ENCODE data around the gene SMIM27.
"Not testable (repeated sequence)": the region's sequence is repeated elsewhere in the genome, so short reads cannot be mapped to it uniquely, and the experiment has no call there.

Gene SMIM27, protein sequence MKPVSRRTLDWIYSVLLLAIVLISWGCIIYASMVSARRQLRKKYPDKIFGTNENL

DNA sequence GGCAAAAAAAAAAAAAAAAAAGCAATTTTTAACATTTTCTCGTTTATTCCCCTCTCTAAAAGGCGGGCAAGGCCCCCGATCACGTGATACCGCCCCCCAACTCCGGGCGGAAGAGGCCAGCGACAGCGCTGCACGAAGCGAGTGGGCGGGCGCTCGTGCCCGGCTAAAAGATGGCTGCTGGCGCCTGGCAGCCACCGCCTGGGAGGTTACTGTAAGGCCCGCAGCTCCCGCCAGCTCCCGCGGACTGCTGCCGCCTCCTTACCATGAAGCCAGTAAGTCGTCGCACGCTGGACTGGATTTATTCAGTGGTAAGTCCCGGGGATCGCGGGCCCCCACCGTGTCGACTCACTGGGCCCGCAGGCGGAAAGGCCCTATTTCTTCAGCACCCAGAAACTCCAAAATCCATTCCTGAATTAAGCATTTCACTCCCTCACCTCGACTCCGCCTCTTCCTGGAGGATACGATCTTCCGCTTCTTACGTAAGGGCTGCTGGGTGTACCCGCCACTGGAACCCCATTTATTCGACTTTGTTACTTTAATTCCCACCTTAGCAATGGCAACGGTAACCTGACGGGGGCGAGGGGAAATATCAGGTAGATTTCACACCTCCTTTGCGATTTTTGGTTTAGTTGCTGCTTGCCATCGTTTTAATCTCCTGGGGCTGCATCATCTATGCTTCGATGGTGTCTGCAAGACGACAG lies at the start of gene SMIM27, which contains the start of gene TOPORS:
Gene SMIM27, plus strand, starts transcription at position 156 of the 701 bp plus-strand sequence. Its CDS starts 108 bp downstream, at position 264.
Gene TOPORS, minus strand, starts transcription at position 415 of the 701 bp plus-strand sequence. Its CDS starts 150 bp downstream, at position 265.
- DNase-seq (ENCODE audit: low read depth) = no peak

DNA sequence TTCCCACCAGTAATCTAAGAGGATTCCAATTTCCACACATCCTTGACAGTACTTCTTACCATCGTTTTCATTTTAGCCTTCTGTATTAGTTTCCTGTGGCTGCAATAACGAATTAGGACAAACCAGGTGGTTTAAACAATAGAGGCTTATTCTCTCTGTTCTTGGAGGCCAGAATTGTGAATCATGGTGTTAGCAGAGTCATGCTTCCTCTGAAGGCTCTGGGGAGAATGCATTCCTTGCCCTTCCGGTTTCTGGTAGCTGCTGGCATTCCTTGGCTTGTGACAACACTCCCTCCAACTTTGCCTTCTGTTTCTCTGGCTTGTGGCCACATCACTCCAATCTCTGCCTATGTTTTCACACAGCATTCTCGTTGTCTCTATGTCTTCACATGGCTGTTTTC lies 49.7 kb upstream of the SMIM27 start:
- peak; percentile 85 for DNase-seq (ENCODE audit: low read depth)

DNA sequence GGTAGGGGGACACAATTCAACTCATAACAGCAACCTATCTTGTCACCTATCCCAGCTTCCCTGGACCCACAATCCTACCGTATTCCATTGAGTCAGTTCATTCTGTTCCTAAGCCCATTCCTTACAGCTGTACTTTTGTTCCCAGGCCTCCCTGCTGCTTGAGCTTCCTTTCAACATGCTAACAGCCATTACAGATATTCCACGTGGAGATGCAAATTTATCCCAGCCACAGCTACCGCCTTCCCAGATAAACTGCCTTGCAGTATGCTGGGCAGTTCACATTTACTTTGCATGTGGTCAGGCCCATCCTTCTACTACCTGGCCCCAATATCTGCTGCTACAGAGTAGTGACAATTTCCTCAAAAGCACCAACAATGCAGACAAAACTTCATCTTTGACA lies 49.1 kb upstream of the SMIM27 start:
- no peak for DNase-seq (ENCODE audit: low read depth)

DNA sequence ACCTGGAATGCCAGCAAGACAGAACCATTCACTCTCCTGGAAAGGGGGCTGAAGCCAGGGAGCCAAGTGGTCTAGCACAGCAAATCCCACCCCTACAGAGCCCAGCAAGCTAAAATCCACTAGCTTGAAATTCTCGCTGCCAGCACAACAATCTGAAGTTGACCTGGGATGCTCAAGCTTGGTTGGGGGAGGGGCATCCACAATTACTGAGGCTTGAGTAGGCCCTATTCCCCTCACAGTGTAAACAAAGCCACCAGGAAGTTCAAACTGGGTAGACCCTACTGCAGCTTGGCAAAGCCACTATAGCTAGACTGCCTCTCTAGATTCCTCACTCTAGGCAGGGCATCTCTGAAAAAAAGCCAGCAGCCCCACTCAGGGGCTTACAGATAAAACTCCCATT lies 43.4 kb upstream of the SMIM27 start:
- no peak for DNase-seq (ENCODE audit: low read depth)

DNA sequence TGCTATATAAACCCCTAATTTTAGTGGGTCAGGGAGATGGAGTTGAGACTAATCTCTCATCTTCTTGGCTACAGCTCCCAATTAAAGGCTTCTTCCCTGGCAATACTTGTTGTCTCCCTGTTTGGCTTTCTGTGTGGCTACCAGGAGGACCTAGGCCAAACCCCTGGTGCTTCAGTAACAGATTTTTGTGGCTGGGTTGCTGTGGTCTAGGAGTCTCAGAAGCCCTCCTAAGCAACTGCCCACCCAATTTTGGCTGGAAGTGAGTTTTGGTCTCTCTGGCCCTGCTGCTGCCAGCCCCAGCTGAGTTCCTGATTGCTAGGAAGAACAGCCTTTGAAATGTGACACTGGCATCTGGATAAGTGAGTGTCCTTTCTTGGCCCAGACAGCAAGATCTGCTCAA lies 35.9 kb upstream of the SMIM27 start:
- DNase-seq (ENCODE audit: low read depth) = no peak

DNA sequence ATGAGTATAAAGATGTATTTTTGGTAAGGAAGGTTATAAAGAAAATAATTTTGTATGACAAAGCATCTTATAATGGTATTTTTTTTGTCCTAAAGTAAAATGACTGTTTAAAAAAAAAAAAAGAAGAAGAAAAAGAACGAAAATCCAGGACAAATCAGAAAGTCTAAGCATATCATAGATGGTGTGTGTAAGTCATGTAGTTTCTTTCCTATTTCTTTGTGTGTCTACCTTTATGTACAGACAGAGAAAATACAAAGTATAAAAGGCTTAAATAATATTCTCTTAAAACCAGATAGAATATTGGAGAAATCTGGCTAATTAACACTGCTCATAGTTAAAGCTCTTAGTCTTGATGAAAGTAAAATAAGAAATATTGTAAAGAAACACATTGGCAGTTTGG lies 33.9 kb upstream of the SMIM27 start:
- DNase-seq (ENCODE audit: low read depth) = no peak

DNA sequence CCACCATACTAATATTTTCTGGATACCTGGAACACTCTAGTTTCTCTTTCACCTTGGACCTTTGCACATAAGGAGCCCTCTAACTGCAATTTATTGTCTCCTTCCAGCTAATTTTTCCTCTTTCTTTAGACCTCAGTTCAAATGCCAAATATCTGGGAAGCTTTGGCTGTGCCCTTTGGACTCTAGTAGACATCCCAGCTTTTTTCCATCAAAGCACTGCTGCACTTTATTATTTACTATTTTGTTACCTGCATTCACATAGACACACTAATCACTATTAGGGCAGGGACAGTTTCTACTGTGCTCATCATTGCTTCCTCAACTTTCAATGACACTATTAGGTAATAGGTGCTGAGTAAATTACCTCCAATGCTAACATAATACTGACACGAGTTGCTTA lies 28.2 kb upstream of the SMIM27 start:
- no peak for DNase-seq (ENCODE audit: low read depth)

DNA sequence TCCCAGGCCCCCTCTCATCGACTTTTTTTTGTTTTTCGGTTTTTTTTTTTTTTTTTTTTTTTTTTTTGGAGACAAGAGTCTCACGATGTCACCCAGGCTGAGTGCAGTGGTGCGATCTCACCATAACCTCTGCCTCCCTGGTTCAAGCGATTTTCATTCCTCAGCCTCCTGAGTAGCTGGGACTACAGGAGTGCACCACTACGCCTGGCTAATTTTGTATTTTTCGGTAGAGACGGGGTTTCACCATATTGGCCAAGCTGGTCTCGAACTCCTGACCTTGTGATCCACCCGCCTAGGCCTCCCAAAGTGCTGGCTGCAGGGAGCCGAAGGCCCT lies 27.6 kb upstream of the SMIM27 start:
- DNase-seq (ENCODE audit: low read depth) = not testable (repeated sequence)

DNA sequence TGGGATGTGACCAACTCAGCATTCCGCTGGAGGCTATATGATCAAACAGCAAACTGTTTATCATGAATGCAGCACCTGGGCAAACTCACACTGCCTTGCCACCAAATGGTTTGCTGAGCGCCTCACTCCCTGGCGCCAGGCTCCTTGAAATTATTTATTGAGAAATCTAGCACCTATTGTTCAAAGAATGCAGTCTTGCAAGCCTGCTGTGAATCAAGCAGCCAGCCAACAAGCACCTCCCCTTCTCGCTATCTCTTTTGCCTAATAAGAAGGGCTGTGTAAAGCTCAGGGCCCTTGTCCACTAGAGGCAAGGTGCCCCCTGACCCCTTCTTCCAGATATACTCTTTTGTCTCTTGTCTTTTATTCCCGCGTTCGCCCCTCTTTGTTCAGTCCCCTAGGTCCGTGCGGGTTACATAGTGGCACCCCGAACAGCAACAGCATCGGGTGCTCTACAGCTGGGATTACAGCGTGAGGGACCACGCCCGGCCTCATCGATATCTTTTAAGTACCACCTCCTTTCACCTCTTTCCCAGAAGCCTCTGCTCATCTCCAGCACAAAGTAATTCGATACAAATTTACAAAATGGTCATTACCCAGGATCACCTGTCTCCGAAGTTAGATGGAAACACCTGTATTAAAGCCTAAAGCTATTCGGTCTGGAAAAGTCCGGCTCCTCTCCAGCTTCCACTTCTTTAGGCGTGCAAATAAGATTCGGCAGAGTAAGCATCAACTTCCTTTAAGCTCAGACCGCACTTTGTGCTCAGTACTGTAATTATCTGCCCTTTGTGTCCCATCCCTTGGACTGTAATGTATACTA lies 27.0 kb upstream of the SMIM27 start:
- no peak for DNase-seq (ENCODE audit: low read depth)

DNA sequence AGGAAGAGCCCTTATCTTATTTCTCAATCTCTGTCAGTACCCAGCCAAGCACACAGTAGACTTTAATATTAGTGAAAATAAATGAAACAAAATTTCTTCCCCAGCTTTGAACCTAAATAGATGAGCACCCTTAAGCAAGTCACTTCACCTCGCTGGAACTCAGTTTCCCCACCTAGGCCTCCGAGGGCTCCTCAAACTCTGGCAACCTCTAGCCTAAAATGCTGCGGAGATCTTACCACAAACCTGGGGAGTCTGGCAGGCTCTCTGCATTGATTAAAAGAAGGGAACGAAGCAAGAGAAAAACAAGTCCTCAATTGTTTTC lies 26.5 kb upstream of the SMIM27 start:
- no peak for DNase-seq (ENCODE audit: low read depth)

DNA sequence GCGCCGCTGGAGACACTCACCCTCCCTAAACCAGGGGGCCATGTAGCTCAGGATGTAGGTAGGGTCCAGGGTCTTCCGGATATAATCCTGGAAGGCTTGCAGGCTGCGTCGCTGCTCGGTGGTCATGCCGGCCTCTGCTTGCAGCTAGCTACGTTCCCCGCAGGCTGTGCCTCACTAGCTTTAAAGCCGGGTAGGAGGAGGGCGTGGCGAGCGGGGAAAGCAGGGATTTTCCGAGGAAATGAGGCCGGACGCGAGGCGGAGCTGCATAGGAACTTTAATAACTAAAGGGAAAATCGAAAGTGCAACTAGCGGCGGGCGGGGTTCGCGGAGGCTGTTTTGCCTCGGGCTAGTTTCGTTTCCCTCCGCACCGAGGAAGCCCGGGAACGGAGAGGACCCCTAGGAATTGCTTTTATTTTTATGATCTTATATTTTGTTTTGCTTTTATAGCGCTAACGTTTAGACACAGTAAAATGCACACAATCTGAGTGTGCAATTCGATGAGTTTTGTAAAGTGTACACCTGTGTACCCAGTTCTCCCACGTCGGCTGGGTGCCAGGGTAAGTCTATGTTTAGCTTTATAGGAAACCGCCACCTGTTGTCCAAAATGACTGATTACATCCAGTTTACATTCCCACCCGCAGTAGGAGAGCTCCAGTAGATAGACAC lies 26.0 kb upstream of the SMIM27 start, which contains the start of gene RIGI:
Gene RIGI, minus strand, starts transcription at position 156 of the 666 bp plus-strand sequence. Its CDS starts 30 bp downstream, at position 126.
- DNase-seq (ENCODE audit: low read depth) = peak; percentile 73

DNA sequence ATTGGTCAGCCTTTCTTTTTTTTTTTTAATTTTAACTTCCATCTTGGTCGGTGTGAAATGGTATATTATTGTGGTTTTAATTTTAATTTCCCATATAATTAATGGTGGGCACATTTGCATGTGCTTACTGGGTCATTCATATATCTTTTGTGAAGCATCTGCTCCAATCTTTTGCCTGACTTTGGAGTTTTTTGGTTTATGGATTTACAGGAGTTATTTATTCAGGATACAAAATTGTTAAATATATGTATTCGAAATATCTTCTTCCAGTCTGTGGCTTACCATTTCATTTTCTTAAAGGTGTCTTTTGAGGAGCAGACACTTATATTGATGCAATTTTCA lies 25.4 kb upstream of the SMIM27 start:
- DNase-seq (ENCODE audit: low read depth) = no peak

DNA sequence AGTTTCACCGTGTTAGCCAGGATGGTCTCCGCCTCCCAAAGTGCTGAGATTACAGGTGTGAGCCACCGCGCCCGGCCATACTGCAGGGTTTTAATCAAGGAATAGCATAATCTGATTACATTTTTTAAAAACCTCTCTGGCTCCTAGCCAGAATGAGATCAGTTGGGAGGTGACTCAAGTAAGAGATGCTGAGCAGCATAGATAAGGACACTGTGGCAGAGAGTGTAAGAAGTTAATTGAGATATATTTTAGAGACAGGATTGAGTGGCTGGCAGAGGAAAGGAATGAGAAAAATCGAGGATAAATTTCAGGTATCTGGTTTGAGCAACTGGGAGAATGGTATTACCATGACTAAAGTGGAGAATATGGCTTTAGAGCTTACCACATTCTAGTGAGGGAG lies 18.8 kb upstream of the SMIM27 start:
- no peak for DNase-seq (ENCODE audit: low read depth)

DNA sequence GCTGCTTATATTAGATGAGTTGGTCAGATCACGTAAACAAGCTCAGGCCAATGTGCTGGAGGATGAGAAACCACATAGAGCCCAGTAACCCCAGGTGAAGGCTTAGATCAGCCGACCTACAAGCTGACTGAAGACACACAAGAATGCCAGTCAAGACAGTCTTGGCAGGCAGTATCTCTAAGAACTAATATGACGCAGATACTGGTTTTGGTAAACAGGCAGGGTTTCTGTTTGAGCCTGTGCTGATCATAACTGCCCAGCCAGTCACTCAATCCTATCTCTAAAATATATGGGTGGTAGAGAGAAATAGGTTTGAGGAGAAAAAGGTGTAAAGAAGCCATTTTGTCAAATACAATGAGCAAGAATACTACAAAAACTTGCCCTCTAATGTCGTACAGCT lies 18.3 kb upstream of the SMIM27 start:
- no peak for DNase-seq (ENCODE audit: low read depth)

DNA sequence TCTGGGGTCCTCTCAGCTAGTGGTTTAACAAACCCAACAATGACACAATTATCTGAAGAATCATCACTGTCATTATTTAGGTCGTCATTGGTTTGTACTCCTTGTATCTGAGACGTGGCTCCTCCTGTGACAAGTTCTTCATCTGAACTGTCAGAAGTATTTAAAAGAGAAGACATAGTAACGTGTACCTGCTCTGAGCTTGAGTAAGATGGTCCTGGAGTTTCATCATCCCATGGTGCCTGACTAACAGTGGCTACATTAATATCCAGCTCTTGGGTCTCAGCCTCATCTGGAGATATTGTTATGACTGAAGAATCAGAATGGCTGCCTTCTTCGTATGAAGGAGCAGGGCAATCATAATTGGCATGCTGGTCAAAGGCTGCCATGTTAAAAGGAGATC lies 9.1 kb upstream of the SMIM27 start:
- DNase-seq (ENCODE audit: low read depth) = no peak

DNA sequence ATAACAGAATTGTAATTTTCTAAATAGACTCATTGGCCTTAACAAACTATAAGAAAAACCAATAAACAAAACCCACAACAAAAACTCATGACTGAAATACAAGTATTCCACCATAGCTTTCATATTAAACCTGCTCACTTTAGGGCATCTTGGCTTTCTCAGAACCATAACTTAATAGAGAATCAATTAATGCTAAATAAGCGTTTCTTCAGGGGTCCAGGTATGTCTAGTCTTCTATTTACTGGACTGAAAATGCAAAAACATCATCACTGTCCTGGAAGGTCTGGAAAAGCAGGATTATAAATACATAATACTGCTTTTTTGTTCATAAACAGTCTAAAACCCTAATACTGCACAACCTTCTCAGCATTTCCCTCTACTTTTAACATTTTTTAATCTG lies 6.2 kb upstream of the SMIM27 start:
- no peak for DNase-seq (ENCODE audit: low read depth)

DNA sequence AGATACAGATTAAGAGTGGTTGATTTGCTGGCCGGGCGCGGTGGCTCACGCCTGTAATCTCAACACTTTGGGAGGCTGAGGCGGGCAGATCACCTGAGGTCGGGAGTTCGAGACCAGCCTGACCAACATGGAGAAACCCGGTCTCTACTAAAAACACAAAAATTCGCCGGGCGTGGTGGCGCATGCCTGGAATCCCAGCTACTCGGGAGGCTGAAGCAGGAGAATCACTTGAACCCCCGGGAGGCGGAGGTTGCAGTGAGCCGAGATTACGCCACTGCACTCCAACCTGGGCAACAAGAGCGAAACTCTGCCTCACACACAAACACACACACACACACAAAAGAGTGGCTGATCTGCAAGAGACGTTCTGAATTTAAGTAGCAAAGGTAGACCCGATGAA lies 3.9 kb upstream of the SMIM27 start:
- DNase-seq (ENCODE audit: low read depth) = not testable (repeated sequence)

DNA sequence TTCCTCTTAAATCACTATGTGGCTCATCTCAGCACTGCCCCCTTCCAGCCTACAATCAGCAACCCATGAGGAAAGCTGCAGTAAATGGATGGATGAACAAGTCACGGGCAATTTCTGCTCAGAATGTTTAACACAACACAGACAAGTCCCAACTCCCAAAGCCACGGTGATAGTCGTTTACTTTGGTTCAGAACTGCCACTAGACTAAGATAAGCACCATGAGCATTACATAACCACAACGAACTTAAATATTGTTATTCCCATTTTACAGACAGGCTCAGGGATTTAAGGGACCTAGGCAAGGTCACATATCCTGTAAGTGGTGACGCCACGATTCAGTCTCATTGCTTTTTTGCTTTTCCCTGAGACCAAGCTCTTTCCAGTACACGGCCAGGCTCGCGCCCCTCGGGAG lies 2.0 kb upstream of the SMIM27 start:
- no peak for DNase-seq (ENCODE audit: low read depth)

DNA sequence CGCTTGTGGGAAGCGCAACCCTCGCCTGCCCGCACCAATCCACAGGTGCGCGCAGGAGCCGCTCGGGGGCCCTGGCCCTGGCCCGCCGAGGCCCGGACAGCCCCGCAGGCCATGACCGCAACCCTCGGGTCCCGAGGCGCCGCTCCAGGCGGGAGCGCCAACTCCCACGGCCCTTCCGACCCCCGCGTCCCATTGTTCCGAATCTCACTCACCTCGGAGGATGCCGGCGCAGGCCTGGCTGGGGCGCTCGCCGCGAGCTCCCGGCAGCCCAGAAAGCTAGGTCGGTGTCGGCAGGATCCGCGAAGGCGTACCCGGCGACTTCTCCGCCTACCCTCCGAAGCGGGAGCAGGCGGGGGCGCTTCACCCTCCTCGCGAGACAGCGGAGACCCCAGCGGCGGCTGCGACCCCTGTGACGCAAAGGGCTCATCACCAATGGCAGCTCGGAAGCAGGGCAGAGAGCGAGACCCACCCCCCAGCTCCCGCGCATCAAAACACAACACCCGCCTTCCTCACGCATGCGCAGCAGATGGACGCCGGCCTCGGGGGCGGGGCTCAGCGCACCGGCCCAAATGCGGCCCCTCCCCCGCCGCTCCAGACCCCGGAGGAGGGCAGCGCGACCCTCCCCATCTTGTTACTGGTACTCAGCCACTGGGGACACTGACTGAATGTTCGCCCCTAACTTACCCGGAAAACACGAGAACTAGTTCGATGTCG lies 1.4 kb upstream of the SMIM27 start:
- DNase-seq (ENCODE audit: low read depth) = no peak

DNA sequence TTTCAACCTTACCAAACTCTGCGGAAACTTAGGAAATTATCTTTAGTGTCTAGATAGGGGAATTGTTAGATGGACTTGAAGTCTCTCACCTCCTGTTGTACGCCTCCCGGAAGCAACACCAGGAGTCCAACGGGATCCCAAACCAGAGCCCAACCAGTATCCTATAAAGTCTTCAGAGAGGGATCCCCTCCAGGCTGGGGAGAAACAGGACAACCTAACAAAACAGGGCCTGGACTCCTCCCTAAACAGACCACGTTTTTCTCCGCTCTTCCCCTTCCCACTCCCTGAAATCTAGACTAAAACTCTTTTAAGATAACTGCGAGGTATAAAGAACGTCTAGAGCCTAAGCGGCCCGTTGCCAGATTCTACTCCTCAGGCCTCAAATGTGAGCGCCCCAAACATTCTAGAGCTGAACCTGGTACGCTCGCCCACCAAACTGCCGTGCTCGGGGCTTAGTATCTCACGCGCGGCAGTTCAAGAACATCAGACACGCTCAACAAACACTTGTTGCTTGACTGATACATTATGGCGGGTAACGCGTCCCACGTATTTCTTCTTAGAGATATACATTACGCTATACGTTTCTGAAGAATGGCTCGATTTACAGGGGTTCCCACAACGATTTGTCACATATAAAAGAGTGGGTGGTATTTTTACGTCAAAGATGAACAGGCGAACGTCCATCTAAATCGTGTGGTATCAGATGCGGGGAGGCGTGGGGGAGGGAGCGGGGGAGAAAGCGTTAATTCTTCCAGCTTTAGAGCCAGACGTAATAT lies 663 bp upstream of the SMIM27 start:
- DNase-seq (ENCODE audit: low read depth) = no peak

DNA sequence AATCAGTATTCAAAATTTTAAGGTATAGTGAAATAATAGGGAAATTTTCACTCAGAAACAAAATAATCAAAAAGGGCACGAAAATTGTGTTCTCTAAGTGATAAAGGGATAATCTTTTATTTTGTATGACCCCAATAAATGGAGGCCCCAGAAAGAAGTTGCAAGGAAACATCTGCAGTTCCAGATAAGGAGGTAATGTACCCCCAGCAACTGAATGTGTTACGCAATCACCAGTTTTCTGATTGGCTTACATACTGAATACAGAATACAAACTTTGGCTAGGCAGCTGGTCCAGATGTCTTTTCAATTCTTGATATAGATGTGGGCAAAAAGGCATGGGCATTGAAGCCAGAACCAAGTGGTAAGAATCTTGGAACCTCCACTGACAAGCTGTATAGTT lies 2.0 kb downstream of the SMIM27 start:
- no peak for DNase-seq (ENCODE audit: low read depth)

DNA sequence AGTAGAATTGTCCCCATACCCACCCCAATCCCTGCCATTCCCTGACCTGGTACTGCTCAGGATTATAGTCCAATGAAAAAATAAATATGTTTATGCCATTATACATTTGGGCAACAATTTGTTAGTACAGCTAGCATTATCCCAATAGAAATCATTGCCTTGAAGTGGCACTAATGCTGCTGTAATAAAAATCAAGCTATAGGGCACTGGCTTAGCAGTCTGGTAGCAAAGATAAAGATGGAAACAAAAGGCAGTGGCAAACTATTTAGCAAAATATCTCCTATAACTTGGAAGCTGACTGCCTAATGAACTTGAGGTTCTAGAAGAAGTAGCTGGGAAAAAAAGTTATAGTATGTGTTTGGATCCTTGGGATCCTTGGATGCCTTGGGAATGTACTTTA lies 2.5 kb downstream of the SMIM27 start:
- DNase-seq (ENCODE audit: low read depth) = no peak

Measured in non-pigmented ciliary epithelial cell (primary cell).